IPS-15b (cell line): ENCODE data around the gene OR2Z1.
"Not testable (repeated sequence)": the region's sequence is repeated elsewhere in the genome, so short reads cannot be mapped to it uniquely, and the experiment has no call there.

Source experiments
- H3K27me3 ChIP-seq: one replicate; pipeline ENCODE4 v1.6.1; 2013; ENCODE audit warnings: low read length; ENCODE audit not compliant: control insufficient read depth, insufficient read depth
- H3K36me3 ChIP-seq: one replicate; pipeline ENCODE4 v1.6.1; 2013; ENCODE audit warnings: low read length; ENCODE audit not compliant: control insufficient read depth, insufficient read depth
- H3K4me1 ChIP-seq: one replicate; pipeline ENCODE4 v1.6.1; 2013; ENCODE audit warnings: mild to moderate bottlenecking, low read length; ENCODE audit not compliant: control insufficient read depth, insufficient read depth
- H3K4me3 ChIP-seq: one replicate; pipeline ENCODE4 v1.5.1; 2013; ENCODE audit warnings: low read depth, low read length
- H3K9ac ChIP-seq: one replicate; pipeline ENCODE4 v1.6.1; 2013; ENCODE audit warnings: low read depth, mild to moderate bottlenecking, low read length
- H3K9me3 ChIP-seq: one replicate; pipeline ENCODE4 v1.6.1; 2013; ENCODE audit warnings: mild to moderate bottlenecking, low read length; ENCODE audit not compliant: control insufficient read depth, insufficient read depth

Gene OR2Z1

GRCh38 chr19:8690753-8691539 lies 30.5 kb upstream of the OR2Z1 start:
- H3K9ac ChIP-seq = no peak overlapping the region
- H3K27me3 ChIP-seq = no peaks in the 10 kb centered on the region
- H3K4me1 ChIP-seq = no peaks in the 10 kb centered on the region
- H3K36me3 ChIP-seq = no peaks in the 10 kb centered on the region
- H3K4me3 ChIP-seq = no peak overlapping the region
- H3K9me3 ChIP-seq = no peaks in the 10 kb centered on the region

- Histone ChIP-seq H3K36me3 (no peaks in the 10 kb centered on the region), H3K9me3 (no peaks in the 10 kb centered on the region), H3K27me3 (peaks cover 7% of the 10 kb centered on the region), H3K4me3 (no peak overlapping the region), H3K9ac (no peak overlapping the region), H3K4me1 (no peaks in the 10 kb centered on the region)
Observed at GRCh38 chr19:8695501-8695900, 25.9 kb upstream of the OR2Z1 start.

GRCh38 chr19:8695911-8696310 lies 25.5 kb upstream of the OR2Z1 start:
- no peak overlapping the region for H3K4me3 ChIP-seq
- no peaks in the 10 kb centered on the region for H3K36me3 ChIP-seq
- no peak overlapping the region for H3K9ac ChIP-seq
- no peaks in the 10 kb centered on the region for H3K9me3 ChIP-seq
- no peaks in the 10 kb centered on the region for H3K4me1 ChIP-seq
- peaks cover 7% of the 10 kb centered on the region for H3K27me3 ChIP-seq

GRCh38 chr19:8696993-8697392 lies 24.4 kb upstream of the OR2Z1 start:
- no peak overlapping the region for H3K9ac ChIP-seq
- H3K4me3 ChIP-seq = no peak overlapping the region
- no peaks in the 10 kb centered on the region for H3K36me3 ChIP-seq
- no peaks in the 10 kb centered on the region for H3K4me1 ChIP-seq
- H3K27me3 ChIP-seq = peaks cover 7% of the 10 kb centered on the region
- H3K9me3 ChIP-seq = no peaks in the 10 kb centered on the region

- H3K27me3 ChIP-seq = peaks cover 7% of the 10 kb centered on the region
- peaks cover 3% of the 10 kb centered on the region for H3K4me1 ChIP-seq
- H3K9ac ChIP-seq = no peak overlapping the region
- no peaks in the 10 kb centered on the region for H3K9me3 ChIP-seq
- no peaks in the 10 kb centered on the region for H3K36me3 ChIP-seq
- H3K4me3 ChIP-seq = no peak overlapping the region
Observed at GRCh38 chr19:8697671-8698432, 23.6 kb upstream of the OR2Z1 start.

- Histone ChIP-seq H3K9ac (no peak within 1 kb of the TSS), H3K4me3 (no peak within 1 kb of the TSS), H3K9me3 (no peaks in the 10 kb centered on the region), H3K36me3 (no peaks in the 10 kb centered on the region), H3K27me3 (peaks cover 7% of the 10 kb centered on the region), H3K4me1 (peaks cover 3% of the 10 kb centered on the region)
Observed at GRCh38 chr19:8698433-8699063, 22.9 kb upstream of the OR2Z1 start, which contains the start of gene ACTL9. TSS of gene ACTL9 (minus strand) at chr19:8698795. CDS start at chr19:8698701, 94 bp downstream.

GRCh38 chr19:8699908-8700307 lies 21.5 kb upstream of the OR2Z1 start:
- H3K4me1 ChIP-seq = peaks cover 3% of the 10 kb centered on the region
- no peaks in the 10 kb centered on the region for H3K9me3 ChIP-seq
- H3K36me3 ChIP-seq = no peaks in the 10 kb centered on the region
- H3K27me3 ChIP-seq = peaks cover 7% of the 10 kb centered on the region
- H3K9ac ChIP-seq = no peak overlapping the region
- no peak overlapping the region for H3K4me3 ChIP-seq

- no peaks in the 10 kb centered on the region for H3K36me3 ChIP-seq
- H3K9ac ChIP-seq = no peak overlapping the region
- peaks cover 7% of the 10 kb centered on the region for H3K27me3 ChIP-seq
- no peak overlapping the region for H3K4me3 ChIP-seq
- no peaks in the 10 kb centered on the region for H3K9me3 ChIP-seq
- peaks cover 3% of the 10 kb centered on the region for H3K4me1 ChIP-seq
Observed at GRCh38 chr19:8700956-8701355, 20.5 kb upstream of the OR2Z1 start.

GRCh38 chr19:8702350-8702749 lies 19.1 kb upstream of the OR2Z1 start:
- Histone ChIP-seq H3K27me3 (peaks cover 5% of the 10 kb centered on the region), H3K4me1 (peaks cover 3% of the 10 kb centered on the region), H3K4me3 (no peak overlapping the region), H3K9me3 (no peaks in the 10 kb centered on the region), H3K36me3 (no peaks in the 10 kb centered on the region), H3K9ac (no peak overlapping the region)

- H3K9ac ChIP-seq = no peak overlapping the region
Observed at GRCh38 chr19:8703223-8703622, 18.2 kb upstream of the OR2Z1 start.

GRCh38 chr19:8705304-8705703 lies 16.1 kb upstream of the OR2Z1 start:
- H3K27me3 ChIP-seq, H3K9ac ChIP-seq, H3K4me3 ChIP-seq, H3K9me3 ChIP-seq, H3K4me1 ChIP-seq, H3K36me3 ChIP-seq: not testable (repeated sequence)

More at GRCh38 chr19:8703223-8703622, 18.2 kb upstream of the OR2Z1 start:
- no peaks in the 10 kb centered on the region for H3K36me3 ChIP-seq
- no peak overlapping the region for H3K4me3 ChIP-seq
- H3K27me3 ChIP-seq = peaks cover 5% of the 10 kb centered on the region
- H3K9me3 ChIP-seq = no peaks in the 10 kb centered on the region
- H3K4me1 ChIP-seq = peaks cover 3% of the 10 kb centered on the region
